ENCODE results near the gene BTNL9.
"Not testable (repeated sequence)": the region's sequence is repeated elsewhere in the genome, so short reads cannot be mapped to it uniquely, and the experiment has no call there.

Gene BTNL9

DNA sequence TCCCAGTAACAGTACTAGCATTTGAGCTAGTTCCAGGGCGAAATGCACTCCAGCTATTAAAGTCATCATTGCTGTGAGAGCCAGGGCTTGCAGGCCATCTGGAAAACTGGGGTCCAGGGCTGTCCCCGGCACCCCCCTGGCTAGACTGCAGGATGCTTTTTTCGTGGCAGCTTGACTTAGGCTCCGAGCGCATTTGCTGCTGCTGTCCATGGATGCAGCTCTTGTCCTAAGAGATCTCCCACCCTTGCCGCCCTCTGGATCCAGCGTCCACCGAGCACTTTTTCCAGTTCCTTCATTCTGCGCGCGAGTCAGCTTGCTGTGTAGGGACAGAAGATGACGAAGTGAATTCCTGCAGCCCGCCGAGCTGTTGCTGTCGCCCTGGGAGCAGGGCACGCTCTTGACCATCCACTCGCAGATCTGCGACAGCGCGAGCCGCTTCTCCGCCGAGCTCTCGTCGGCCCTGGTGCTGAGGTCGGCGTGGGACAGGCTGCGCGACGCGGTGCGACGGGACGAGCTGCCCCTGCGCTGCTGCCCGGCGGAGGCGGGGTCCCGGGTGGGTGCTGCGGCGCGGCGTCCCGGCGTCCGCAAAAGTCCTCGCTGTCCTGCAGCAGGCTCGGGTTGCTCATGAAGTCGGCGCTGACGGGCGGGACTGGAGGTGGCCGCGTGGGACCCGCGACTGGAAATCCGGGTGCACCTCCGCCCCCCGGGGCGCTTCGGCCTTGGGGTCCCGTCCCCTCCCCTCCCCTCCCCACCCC is 60.2 kb downstream of the BTNL9 start:
- DNase-seq (ENCODE audit: low read depth): no peak

DNA sequence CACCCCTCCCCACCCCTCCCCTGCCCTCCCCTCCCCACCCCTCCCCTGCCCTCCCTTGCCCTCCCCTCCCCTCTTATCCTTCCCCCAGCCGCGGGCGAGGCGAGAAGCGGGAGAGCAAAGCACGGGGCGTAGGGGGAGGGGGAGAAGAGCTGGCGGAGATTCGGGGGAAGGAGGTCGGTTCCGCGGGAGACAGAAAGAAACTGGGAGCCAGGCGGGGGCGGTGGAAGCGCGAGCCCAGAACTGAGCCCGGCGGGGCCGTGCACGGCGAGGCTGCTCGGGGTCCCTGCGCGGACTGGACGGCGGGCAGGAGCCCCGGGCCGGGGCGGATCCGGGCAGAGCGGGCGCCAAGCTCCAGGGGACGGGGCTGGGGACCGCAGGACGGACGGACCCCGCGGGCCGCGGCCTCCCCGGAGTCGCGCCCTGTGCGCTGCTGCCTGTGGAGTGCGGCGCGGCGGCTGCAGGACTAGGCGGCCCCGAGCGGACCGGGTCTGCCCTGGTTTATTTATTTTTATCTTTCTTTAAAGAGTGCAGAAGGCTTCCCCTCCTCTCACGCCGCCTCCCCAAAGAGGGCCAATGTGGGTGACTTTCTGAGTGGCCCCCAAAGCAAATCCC is 61.1 kb downstream of the BTNL9 start:
- not testable (repeated sequence) for DNase-seq (ENCODE audit: low read depth)

DNA sequence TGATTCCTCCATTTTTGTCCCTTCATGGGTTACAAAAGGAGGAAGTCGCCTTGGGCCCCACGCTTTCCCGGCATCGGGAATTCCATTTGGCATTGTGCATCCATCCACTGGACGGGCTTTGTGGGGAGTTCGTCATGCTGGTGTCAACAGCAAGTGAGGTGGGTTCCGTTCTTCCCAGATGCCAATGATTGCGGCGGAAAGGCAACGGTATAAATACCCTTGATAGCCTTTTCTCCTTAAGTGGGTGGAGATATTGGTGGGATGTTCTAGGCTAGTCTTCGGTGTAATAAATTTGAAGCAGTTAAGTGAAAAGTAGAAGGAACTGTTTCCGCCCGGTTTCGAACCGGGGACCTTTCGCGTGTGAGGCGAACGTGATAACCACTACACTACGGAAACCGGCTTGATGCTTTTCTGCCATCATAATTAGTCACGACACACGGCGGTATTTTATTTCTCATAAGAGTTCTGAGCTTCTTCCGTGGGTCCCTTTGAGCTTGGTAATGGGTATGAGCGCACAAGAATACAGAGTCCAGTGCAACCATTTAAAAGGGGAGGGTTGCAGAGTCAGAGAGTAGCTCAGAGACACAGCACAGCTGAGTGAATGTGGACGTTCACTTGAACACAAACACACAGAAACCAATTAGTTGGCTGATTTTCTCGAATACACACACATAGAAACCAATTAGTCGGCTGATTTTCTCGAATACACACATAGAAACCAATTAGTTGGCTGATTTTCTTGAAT is 62.0 kb downstream of the BTNL9 start:
- not testable (repeated sequence) for DNase-seq (ENCODE audit: low read depth)

DNA sequence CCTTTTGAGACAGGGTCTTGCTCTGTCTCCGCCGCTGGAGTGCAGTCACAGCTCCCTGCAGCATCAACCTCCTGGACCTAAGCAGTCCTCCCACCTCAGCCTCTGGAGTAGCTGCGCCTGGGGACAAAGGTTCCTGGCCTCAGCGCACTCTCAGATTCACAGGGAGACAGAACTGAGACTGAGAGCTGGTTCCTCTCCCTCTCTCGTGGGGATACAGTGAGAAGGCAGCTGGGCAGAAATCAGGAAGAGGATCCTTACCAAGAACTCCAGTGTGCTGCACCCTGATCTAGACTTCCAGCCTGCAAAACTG is 64.1 kb downstream of the BTNL9 start:
- not testable (repeated sequence) for DNase-seq (ENCODE audit: low read depth)

DNA sequence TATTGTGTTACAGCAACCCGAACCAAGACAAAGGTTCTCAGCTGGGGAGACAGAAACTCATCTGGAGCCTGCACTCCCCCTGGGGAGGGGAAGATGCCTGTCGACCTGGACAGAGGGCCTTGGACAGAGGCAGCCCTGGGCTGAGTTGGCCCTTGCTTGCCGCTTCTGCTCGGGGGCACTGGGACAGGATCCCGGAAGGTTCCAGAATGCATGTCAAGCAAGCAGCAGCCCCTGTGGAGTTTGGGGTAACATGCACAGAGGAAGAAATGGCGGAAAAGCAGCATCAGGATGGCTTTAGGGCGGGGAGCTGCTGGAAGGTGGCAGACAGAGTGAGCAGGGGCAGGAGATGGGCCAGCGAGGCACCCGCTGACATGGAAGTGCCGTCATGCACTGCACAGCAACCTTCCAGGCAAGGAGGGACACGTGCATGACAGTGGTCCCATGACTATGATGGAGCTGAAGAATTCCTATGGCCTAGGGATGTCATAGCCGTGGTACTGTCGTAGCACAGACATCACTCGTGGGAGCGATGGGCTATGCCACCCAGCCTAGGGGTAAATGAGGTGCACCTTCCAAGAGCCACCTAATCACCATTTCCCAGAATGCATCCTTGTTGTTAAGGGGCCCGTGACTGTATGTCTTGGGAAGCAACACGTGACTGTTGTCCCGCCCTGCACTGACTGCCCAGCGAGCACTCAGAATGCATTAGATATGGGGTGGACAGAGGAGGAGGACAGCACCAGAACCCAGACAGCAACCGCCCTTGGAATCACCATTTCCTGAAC is 64.7 kb downstream of the BTNL9 start:
- DNase-seq (ENCODE audit: low read depth): not testable (repeated sequence)

DNA sequence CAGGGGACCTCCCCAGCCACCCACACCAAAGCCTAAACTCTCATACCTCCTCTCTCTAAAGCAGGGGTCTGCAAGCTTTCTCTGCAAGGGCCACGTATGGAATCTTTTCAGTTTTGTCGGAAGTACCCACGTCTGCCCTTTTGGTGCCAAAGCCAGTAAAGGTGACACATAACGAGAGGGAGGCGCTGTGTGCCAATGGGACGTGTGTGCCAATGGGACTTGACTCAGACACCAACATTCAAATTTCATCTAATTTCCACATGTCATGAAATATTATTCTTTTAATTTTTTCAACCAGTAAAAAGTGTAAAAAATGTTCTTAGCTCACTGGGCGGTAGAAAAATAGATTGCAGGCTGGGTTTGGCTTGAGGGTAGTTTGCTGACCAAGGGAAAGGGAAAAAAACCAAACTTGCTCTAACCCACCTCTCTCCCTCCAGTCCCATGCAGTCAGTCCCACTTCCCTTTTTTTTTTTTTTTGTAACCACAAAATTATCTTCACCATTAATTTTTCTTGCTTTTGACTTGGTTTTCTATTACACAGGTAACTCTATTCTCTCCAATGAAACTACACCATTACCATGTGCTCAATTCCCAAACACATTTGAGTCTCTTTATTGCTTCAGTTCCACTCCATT is 65.4 kb downstream of the BTNL9 start:
- DNase-seq (ENCODE audit: low read depth): no peak

DNA sequence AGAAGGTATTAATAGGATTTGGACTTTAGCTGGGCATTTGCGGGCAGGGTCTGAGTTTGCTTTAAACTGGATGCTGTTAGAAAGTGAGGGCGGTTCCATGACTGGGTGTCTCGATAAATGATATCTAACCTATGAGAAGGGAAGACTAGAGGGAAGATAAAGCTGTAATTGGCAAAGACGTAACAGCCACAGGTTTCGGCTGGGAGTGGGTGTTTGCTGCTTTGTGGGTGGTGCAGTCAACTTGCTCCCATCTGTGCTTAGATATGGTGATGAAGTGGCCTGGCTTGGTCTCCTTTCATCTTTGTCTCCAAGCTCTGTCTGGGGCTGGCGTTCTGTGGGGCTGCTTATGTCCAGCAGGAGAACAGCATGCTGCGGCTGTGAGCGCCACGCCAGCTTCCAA is 67.6 kb downstream of the BTNL9 start:
- DNase-seq (ENCODE audit: low read depth): no peak

DNA sequence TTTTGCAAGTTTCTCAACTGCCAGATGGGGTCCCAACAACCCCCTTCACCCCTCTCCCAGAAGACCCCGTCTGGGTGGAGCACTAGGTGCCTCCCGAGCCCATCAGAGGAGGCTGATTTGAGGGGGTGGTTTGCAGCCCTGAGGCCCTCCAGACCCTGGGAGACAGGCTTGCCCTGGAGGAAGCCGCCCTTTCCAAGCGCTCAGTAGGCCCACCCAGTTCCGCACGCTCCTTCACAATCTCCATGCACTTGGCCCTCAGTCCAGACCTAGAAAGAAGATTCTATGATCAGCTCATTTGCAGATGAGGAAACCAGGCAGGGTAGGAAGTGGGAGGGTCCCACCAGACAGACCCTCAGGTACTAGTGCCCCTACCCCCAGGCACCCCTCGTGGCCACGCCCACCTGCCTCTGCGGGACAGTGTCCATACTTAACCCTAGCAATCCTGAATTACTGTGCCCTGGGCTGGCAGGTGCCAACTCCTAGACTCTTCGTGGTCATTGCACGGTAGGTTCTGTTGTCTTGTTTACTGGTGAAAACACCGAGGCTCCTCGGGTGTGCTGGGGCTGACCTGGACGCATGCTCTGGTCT is 68.6 kb downstream of the BTNL9 start:
- no peak for DNase-seq (ENCODE audit: low read depth)

DNA sequence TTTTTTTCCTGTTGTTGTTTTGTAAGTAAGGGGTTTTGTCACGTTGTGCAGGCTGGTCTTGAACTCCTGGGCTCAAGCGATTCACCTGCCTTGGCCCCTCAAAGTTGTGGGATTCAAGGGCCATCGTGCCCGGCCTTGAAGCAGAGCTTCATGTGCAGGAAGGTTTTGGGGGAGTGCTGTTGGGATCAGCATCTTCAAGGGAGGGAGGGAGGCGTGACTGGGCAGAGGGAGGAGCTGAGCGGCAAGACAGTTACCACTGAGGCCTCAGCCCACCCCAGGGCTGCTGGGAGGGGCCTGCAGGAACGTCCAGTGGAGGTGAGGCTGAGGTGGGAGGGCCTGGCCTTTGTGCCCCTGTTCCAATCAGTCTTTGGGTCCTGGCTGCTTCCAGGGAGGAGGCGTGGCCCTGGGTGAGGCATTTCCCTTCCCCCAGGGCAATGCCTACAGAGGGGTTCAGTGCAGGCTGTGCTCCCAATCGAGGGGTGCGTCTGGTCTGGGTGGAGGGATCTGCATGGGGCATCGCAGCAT is 69.5 kb downstream of the BTNL9 start:
- DNase-seq (ENCODE audit: low read depth): no peak

DNA sequence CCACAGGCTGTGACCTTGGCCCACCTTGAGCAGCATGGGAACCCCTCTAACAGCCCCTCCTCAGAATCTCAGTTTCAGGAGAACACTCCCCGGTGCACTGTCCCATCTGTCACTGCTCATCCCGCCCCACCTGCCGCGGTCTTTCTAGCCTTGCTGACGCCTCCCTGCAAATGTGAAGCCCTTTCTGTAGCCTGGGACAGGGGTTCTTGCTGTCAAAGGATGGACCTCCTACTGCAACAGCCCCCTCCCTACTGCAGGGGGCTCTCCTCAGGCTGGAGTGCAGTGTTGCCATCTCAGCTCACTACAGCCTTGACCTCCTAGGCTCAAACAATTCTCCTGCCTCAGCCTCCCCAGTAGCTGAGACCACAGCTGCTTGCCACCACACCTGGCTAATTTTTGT is 70.9 kb downstream of the BTNL9 start:
- DNase-seq (ENCODE audit: low read depth): no peak

All from CMK (cell line).